Activated CD4-positive, alpha-beta T cell treated with anti-CD3 and anti-CD28 coated beads, Interleukin-2, amount 50 U/mL, for 16 hours (primary cell): ENCODE measurements around the gene PHACTR3.

Experiments
- DNase-seq: peaks from one replicate; pipeline ENCODE4 v3.0.0-alpha.2; 2020

The PHACTR3 gene

GRCh38 chr20:59574308-59574707 lies 30.0 kb upstream of the PHACTR3 start:
- DNase-seq = no peak

- no peak for DNase-seq
Observed at GRCh38 chr20:59575216-59575615, 29.1 kb upstream of the PHACTR3 start.

GRCh38 chr20:59575653-59576052 lies 28.7 kb upstream of the PHACTR3 start:
- DNase-seq = no peak

- no peak for DNase-seq
Observed at GRCh38 chr20:59576216-59576953, 28.0 kb upstream of the PHACTR3 start.

GRCh38 chr20:59577037-59577808 lies 27.1 kb upstream of the PHACTR3 start:
- DNase-seq = no peak

GRCh38 chr20:59577809-59578435 lies 26.4 kb upstream of the PHACTR3 start:
- no peak for DNase-seq

GRCh38 chr20:59578436-59579403 lies 25.6 kb upstream of the PHACTR3 start:
- DNase-seq = no peak

GRCh38 chr20:59579404-59580145 lies 24.8 kb upstream of the PHACTR3 start:
- no peak for DNase-seq

GRCh38 chr20:59580146-59580946 lies 24.0 kb upstream of the PHACTR3 start:
- no peak for DNase-seq

- DNase-seq = no peak
Observed at GRCh38 chr20:59580991-59581401, 23.3 kb upstream of the PHACTR3 start.

- no peak for DNase-seq
Observed at GRCh38 chr20:59581993-59582679, 22.2 kb upstream of the PHACTR3 start.

GRCh38 chr20:59583428-59584277 lies 20.7 kb upstream of the PHACTR3 start:
- no peak for DNase-seq

- no peak for DNase-seq
Observed at GRCh38 chr20:59584278-59584925, 19.9 kb upstream of the PHACTR3 start.

GRCh38 chr20:59585714-59586409 lies 18.5 kb upstream of the PHACTR3 start:
- no peak for DNase-seq

GRCh38 chr20:59586613-59587012 lies 17.7 kb upstream of the PHACTR3 start:
- no peak for DNase-seq

GRCh38 chr20:59587570-59587969 lies 16.8 kb upstream of the PHACTR3 start:
- DNase-seq = no peak

- DNase-seq = no peak
Observed at GRCh38 chr20:59588236-59588855, 16.0 kb upstream of the PHACTR3 start.
